Measurements from ENCODE around the gene SLC25A42.

SLC25A42 gene

DNA sequence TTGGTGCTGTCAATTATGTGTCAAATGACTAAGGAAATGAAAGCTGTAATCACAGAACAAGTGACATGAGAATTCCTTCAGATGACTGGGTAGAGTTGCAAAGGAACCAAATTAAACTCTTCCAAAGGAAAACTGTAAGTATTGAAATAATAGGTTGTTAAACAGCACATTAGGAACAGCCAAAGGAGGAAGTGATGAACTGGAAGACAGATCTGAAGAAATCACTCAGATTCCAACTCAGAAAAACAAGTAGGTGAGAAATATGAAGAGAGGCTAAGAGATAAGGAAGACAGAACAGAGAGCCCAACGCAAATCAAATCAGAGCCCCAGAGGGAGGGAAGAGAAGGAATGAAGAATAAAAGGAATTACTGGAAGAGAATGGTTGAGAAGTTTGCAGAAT lies 59.1 kb downstream of the SLC25A42 start:
- H3K4me3 ChIP-seq (ENCODE audit: low read length): no peak overlapping the region

DNA sequence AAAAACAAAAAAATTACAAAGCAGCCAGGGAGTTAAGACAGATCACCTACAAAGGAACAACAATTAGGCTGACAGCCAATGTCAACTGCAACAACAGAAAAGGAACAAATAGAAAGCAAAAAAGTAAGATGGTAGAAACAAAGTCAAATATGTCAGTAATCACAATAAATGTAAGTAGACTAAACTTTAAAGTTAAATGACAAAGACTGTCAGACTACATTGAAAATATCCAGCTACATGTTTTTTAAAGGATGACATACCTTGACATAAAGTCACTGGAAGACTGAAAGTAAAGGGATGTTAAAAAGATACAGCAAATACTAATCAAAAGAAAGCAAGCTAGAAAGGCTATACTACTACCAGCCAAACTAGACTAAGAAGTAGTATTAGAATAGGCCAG lies 59.6 kb downstream of the SLC25A42 start:
- H4K20me1 ChIP-seq (ENCODE audit: insufficient read depth, low read length): no peaks in the 10 kb centered on the region
- H3F3A ChIP-seq (ENCODE audit: insufficient read depth, low read length): no peaks in the 10 kb centered on the region
- no peaks in the 10 kb centered on the region for H3K79me2 ChIP-seq (ENCODE audit: low read length)
- no peaks in the 10 kb centered on the region for H3K36me3 ChIP-seq (replicated peaks; ENCODE audit: insufficient read depth, low read length)
- no peak overlapping the region for H3K27ac ChIP-seq (ENCODE audit: low read length)
- DNase-seq: no peak
- no peaks in the 10 kb centered on the region for H3K27me3 ChIP-seq (replicated peaks; ENCODE audit: insufficient read depth, low read length)
- no peaks in the 10 kb centered on the region for H3K9me2 ChIP-seq (replicated peaks; ENCODE audit: insufficient read depth, low read length)
- H3K9me3 ChIP-seq (replicated peaks; ENCODE audit: insufficient read depth, low read length): no peaks in the 10 kb centered on the region
- H3K4me3 ChIP-seq (ENCODE audit: low read length): no peak overlapping the region
- no peaks in the 10 kb centered on the region for H3K4me1 ChIP-seq (ENCODE audit: low read length)
- no peak overlapping the region for H3K4me2 ChIP-seq (ENCODE audit: low read depth, low read length)
- no peak overlapping the region for H2AFZ ChIP-seq (ENCODE audit: low read length)
- TF ChIP-seq, protein P1, sequence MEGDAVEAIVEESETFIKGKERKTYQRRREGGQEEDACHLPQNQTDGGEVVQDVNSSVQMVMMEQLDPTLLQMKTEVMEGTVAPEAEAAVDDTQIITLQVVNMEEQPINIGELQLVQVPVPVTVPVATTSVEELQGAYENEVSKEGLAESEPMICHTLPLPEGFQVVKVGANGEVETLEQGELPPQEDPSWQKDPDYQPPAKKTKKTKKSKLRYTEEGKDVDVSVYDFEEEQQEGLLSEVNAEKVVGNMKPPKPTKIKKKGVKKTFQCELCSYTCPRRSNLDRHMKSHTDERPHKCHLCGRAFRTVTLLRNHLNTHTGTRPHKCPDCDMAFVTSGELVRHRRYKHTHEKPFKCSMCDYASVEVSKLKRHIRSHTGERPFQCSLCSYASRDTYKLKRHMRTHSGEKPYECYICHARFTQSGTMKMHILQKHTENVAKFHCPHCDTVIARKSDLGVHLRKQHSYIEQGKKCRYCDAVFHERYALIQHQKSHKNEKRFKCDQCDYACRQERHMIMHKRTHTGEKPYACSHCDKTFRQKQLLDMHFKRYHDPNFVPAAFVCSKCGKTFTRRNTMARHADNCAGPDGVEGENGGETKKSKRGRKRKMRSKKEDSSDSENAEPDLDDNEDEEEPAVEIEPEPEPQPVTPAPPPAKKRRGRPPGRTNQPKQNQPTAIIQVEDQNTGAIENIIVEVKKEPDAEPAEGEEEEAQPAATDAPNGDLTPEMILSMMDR (IDR thresholded peaks at IDR 0.05; ENCODE audit: low read length): no peak
- TF ChIP-seq EZH2 (optimal IDR thresholded peaks at IDR 0.05; ENCODE audit: low read depth, low read length): no peak
- no peak for TF ChIP-seq EZH2phosphoT487 (IDR thresholded peaks at IDR 0.05; ENCODE audit: low read length)
- no peak overlapping the region for H3K9ac ChIP-seq (ENCODE audit: low read length)

More for the DNA sequence above, 59.1 kb downstream of the SLC25A42 start:
- Histone ChIP-seq H3K27ac (ENCODE audit: low read length) (no peak overlapping the region), H3F3A (ENCODE audit: insufficient read depth, low read length) (no peaks in the 10 kb centered on the region), H2AFZ (ENCODE audit: low read length) (no peak overlapping the region), H3K4me2 (ENCODE audit: low read depth, low read length) (no peak overlapping the region), H3K79me2 (ENCODE audit: low read length) (no peaks in the 10 kb centered on the region), H3K9me3 (replicated peaks; ENCODE audit: insufficient read depth, low read length) (no peaks in the 10 kb centered on the region), H3K9me2 (replicated peaks; ENCODE audit: insufficient read depth, low read length) (no peaks in the 10 kb centered on the region), H3K9ac (ENCODE audit: low read length) (no peak overlapping the region), H4K20me1 (ENCODE audit: insufficient read depth, low read length) (no peaks in the 10 kb centered on the region), H3K36me3 (replicated peaks; ENCODE audit: insufficient read depth, low read length) (no peaks in the 10 kb centered on the region), H3K27me3 (replicated peaks; ENCODE audit: insufficient read depth, low read length) (no peaks in the 10 kb centered on the region), H3K4me1 (ENCODE audit: low read length) (no peaks in the 10 kb centered on the region)
- TF ChIP-seq EZH2 (optimal IDR thresholded peaks at IDR 0.05; ENCODE audit: low read depth, low read length) (no peak), EZH2phosphoT487 (IDR thresholded peaks at IDR 0.05; ENCODE audit: low read length) (no peak)
- TF ChIP-seq, protein P1 (IDR thresholded peaks at IDR 0.05; ENCODE audit: low read length): no peak
- DNase-seq: no peak

DNA sequence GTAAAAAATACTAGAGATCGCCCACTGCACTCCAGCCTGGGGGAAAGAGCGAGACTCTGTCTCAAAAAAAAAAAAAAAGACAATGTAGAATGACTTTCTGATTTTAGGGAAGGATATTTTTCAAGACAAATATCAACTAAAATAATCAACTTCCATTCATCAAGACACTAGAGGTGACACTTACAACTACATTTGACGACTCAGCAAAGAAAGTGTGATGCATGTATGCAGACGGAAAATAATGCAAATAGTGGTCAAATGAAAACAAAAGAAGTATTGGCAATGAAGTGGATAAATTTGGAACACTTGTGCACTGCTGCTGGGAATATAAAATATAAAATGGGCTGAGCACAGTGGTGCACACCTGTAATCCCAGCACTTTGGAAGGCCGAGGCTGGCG lies 62.3 kb downstream of the SLC25A42 start:
- Histone ChIP-seq H3K36me3 (replicated peaks; ENCODE audit: insufficient read depth, low read length) (no peaks in the 10 kb centered on the region), H3K27ac (ENCODE audit: low read length) (no peak overlapping the region), H3K79me2 (ENCODE audit: low read length) (no peaks in the 10 kb centered on the region), H2AFZ (ENCODE audit: low read length) (no peak overlapping the region), H3K4me2 (ENCODE audit: low read depth, low read length) (no peak overlapping the region), H3K4me3 (ENCODE audit: low read length) (no peak overlapping the region), H3K9me2 (replicated peaks; ENCODE audit: insufficient read depth, low read length) (no peaks in the 10 kb centered on the region), H3K4me1 (ENCODE audit: low read length) (no peaks in the 10 kb centered on the region), H3K9ac (ENCODE audit: low read length) (no peak overlapping the region), H3K9me3 (replicated peaks; ENCODE audit: insufficient read depth, low read length) (no peaks in the 10 kb centered on the region), H3K27me3 (replicated peaks; ENCODE audit: insufficient read depth, low read length) (no peaks in the 10 kb centered on the region), H4K20me1 (ENCODE audit: insufficient read depth, low read length) (no peaks in the 10 kb centered on the region), H3F3A (ENCODE audit: insufficient read depth, low read length) (no peaks in the 10 kb centered on the region)
- TF ChIP-seq EZH2phosphoT487 (IDR thresholded peaks at IDR 0.05; ENCODE audit: low read length) (no peak), EZH2 (optimal IDR thresholded peaks at IDR 0.05; ENCODE audit: low read depth, low read length) (no peak)
- TF ChIP-seq, protein P1 (IDR thresholded peaks at IDR 0.05; ENCODE audit: low read length): no peak
- DNase-seq: no peak
